Dedifferentiated amniotic fluid mesenchymal stem cell (primary cell): ENCODE measurements around the gene MKKS.
A peak's percentile ranks its signal among the peaks of the same experiment; 100 is the strongest.

Experiments
- DNase-seq: peaks from one replicate; pipeline ENCODE4 v3.0.0-alpha.2; 2016; ENCODE audit errors: extremely low spot score

Gene MKKS

GRCh38 chr20:10433623-10434466 is at the start of gene MKKS:
Gene MKKS (minus strand): TSS chr20:10434222. CDS start chr20:10413514, 20,708 bp downstream.
- DNase-seq: peak; percentile 89

GRCh38 chr20:10483691-10484090 is 49.7 kb upstream of the MKKS start:
- no peak for DNase-seq

DNA sequence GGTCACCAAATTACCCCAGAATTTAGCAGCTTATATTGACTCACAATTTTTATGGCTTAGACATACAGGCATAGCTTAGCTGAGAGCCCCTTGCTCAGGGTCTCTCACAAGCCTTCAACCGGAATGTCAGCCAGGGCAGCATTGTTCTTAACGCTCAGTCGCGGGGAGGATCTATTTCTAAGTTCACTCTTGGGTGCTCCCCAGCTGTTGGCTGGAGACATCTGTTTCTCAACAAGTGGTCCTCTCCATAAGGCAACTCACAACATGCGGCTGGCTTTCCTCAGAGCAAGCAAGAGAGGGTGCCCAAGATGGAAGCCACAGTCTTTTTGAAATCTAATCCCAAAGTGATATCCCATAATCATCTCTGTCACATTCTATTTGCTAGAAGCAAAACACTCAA is 47.7 kb upstream of the MKKS start:
- DNase-seq: no peak

DNA sequence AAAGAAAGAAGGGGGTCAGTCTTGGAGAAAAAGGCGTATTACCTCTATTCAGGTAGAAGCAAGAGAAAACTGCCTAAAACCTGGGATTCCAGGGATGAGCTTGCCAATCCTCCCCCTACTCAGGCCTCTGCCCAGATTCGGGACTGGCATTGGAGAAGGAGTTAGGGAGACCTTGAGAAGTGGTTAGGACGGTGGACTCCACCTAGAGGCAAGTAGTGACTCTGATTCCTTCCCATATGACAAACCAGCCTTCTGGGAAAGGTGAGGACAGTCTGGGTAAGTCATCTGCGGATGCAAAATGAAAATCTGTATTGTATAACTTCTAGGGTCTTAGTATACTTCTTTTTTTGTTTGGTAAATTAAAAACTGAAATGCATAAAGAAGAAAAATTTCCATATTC is 44.9 kb upstream of the MKKS start:
- no peak for DNase-seq

- no peak for DNase-seq
Measured at GRCh38 chr20:10478205-10478604, 44.2 kb upstream of the MKKS start.

DNA sequence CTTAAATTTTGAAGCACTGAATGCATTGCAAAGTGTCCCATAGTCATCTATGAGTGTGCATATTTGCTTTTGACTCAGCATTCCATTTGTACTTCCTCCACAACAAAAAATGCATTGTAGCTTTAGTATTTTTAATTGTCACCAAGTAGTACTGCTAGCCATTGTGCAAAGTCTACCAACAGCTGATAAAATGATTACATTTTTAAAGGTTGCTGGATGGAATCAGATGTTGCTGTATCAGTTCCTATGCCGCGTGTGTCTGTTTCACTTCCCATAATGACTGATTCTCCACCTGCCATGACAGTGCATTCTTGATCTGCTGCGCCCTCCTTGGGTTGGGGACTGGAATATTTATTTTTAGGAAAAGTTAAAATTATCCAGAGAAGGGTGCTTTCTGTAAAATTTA is 42.3 kb upstream of the MKKS start:
- no peak for DNase-seq

GRCh38 chr20:10475225-10475624 is 41.2 kb upstream of the MKKS start:
- no peak for DNase-seq

- DNase-seq: no peak
Measured at GRCh38 chr20:10474606-10475184, 40.7 kb upstream of the MKKS start.

- DNase-seq: no peak
Measured at GRCh38 chr20:10472871-10473270, 38.8 kb upstream of the MKKS start.

- no peak for DNase-seq
Measured at GRCh38 chr20:10470276-10470675, 36.3 kb upstream of the MKKS start.

- DNase-seq: peak; percentile 76
Measured at GRCh38 chr20:10469599-10469998, 35.6 kb upstream of the MKKS start.

- DNase-seq: no peak
Measured at GRCh38 chr20:10469056-10469455, 35.0 kb upstream of the MKKS start.

DNA sequence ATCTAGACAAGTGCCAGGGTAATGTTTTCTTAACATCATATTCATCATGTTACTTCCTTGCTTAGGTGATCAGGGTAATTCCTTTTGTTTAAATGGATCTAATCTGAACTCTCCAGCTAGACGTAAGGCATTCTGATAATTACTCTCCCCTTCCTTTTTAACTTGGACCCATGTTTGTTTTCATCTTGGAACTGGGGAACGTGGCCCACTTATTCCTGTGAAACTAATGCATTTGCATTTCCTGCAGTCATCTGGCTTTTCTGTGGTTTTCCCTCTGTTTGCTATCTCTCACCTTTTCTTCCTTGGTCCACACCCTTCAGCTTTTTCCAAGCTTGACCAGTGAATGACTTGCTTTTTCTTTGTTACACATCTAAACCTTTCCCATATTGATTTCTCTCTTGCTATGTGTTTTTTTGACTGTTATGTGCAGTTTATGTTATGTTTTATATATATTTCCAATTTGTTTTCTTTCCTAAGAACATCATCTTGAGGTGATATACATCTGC is 34.4 kb upstream of the MKKS start:
- no peak for DNase-seq

DNA sequence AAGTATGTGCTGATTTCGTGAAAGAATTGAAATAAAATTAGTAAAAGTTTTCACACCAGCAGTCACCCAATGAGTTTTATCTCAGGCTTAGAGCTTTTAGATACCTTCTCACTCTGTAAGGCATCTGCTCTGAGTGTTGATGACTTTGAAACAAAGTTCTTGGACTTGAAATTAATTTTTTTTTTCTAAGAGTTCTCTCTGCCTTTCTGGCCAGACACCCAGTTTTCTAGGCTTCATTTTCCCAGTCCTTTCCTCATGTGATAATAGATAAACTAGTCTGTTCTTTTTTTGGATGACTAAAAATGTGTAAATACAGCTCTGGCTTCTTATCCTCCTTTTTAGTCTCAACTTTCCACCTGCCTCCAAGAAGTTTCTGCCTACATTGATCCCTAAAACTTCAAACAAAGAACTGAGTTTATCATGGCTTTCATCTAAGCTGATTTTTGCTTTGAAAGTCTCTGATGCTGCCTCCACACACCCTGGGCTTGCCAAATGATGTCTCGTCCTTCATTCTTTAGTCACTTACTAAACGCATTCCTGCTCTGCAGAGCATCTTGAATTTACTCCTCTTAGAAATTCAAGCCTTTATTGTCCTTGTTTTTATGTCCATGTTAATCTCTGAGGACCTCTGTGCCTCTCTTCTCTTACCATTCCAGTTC is 33.8 kb upstream of the MKKS start:
- DNase-seq: no peak

- DNase-seq: no peak
Measured at GRCh38 chr20:10466855-10467254, 32.8 kb upstream of the MKKS start.

GRCh38 chr20:10466325-10466724 is 32.3 kb upstream of the MKKS start:
- DNase-seq: no peak

DNA sequence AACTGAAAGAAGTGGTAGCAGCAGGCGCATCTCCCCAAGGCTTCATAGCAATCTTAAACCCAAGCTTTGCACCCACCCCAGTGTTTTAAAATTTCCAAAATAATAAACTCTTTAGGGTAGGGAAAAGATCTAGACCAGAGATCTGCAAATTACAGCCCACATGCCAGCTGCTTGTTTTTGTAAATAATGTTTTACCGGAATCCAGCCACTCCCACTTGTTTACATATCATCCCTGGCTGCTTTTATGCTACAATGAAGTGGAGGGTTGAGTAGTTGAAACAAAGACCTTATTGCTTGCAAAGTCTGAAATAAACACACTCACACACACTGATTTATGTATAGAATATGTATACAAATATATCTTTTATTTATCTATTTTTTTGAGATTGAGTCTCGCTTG is 31.1 kb upstream of the MKKS start:
- DNase-seq: no peak

DNA sequence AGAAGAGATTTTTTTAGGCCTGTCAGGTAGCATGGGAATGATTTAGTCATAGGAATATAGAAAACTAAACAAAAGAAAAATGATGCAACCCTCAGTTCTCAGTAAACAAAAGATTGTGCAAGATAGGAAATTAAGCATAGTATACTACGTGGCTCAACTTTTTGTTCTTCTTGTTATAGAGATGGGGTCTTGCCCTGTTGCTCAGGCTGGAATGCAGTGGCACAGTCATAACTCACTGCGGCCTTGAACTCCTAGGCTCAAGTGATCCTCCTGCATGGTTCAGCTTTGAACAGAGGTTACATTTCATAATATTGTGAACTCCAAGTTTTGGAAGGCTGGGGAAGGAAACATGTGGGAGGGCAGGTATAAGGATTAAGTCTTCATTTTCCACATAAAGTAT is 29.6 kb upstream of the MKKS start:
- DNase-seq: no peak

- no peak for DNase-seq
Measured at GRCh38 chr20:10462516-10462915, 28.5 kb upstream of the MKKS start.

- DNase-seq: no peak
Measured at GRCh38 chr20:10461495-10461894, 27.5 kb upstream of the MKKS start.

GRCh38 chr20:10454151-10454750 is 20.2 kb upstream of the MKKS start:
- DNase-seq: no peak

GRCh38 chr20:10453241-10453640 is 19.2 kb upstream of the MKKS start:
- no peak for DNase-seq
